GM12878 (cell line): Measurements from ENCODE around the gene IFNA2. TPM values are rescaled to one million over a fixed set of nuclear protein-coding genes. Genes with fewer than 3 reads are reported as not detected.

Experiments
- BCL3 ChIP-seq: IDR thresholded peaks from 2 replicates; pipeline ENCODE4 v1.6.1; 2011; ENCODE audit warnings: borderline replicate concordance, low read depth, mild to moderate bottlenecking, moderate library complexity, low read length; ENCODE audit not compliant: insufficient read depth, poor library complexity, severe bottlenecking
- BHLHE40 ChIP-seq, 2 experiments: fragments of 450-650 bp in 1 of 2; IDR thresholded peaks; 2 replicates each; pipeline ENCODE4 v1.6.1; 2011 to 2017; ENCODE audit warnings: low read depth in 2 of 2, borderline replicate concordance in 1 of 2, improper control_type of control experiment in 1 of 2, low read length in 1 of 2, mild to moderate bottlenecking in 1 of 2
- BRCA1 ChIP-seq: IDR thresholded peaks from 2 replicates; pipeline ENCODE4 v1.6.1; 2011; ENCODE audit warnings: low read depth, low read length, improper control_type of control experiment
- CHD1 ChIP-seq: IDR thresholded peaks from 2 replicates; pipeline ENCODE4 v1.6.1; 2012; ENCODE audit warnings: low read depth, low read length, improper control_type of control experiment
- CREB1 ChIP-seq: IDR thresholded peaks from 2 replicates; pipeline ENCODE4 v1.6.1; 2012; ENCODE audit warnings: low read depth, mild to moderate bottlenecking, inconsistent platforms
- ESRRA ChIP-seq: IDR thresholded peaks from 2 replicates; pipeline ENCODE4 v1.6.1; 2012; ENCODE audit warnings: mild to moderate bottlenecking, low read length, improper control_type of control experiment
- ETV6 ChIP-seq, 2 experiments: fragments of 450-650 bp in 1 of 2; IDR thresholded peaks in 1 of 2; conservative IDR thresholded peaks in 1 of 2; 2 replicates each; pipeline ENCODE4 v1.6.1; 2014; ENCODE audit warnings: antibody characterized with exemption in 1 of 2, borderline replicate concordance in 1 of 2, low read depth in 1 of 2, mild to moderate bottlenecking in 1 of 2, moderate library complexity in 1 of 2
- EZH2 ChIP-seq: IDR thresholded peaks from 2 replicates; pipeline ENCODE4 v1.6.1; 2012; ENCODE audit warnings: low read depth, mild to moderate bottlenecking, control low read depth, inconsistent platforms, low read length, borderline replicate concordance; ENCODE audit not compliant: control insufficient read depth
- FOS ChIP-seq: IDR thresholded peaks from 3 replicates; pipeline ENCODE4 v1.6.1; 2011; ENCODE audit warnings: borderline replicate concordance; ENCODE audit not compliant: insufficient read length; ENCODE audit errors: extremely low read depth
- FOXM1 ChIP-seq: IDR thresholded peaks from 2 replicates; pipeline ENCODE4 v1.6.1; 2012; ENCODE audit warnings: low read depth, mild to moderate bottlenecking, inconsistent platforms, low read length, moderate library complexity
- GATAD2B ChIP-seq: fragments of 450-650 bp; conservative IDR thresholded peaks from 2 replicates; pipeline ENCODE4 v1.6.1; 2017; ENCODE audit warnings: low read depth, mild to moderate bottlenecking, moderate library complexity
- HDGF ChIP-seq: fragments of 450-650 bp; IDR thresholded peaks from 2 replicates; pipeline ENCODE4 v1.6.1; 2016; ENCODE audit warnings: antibody characterized with exemption
- IKZF2 ChIP-seq, 2 experiments: fragments of 450-650 bp; IDR thresholded peaks; 2 replicates each; pipeline ENCODE4 v1.6.1; 2017; ENCODE audit warnings: mild to moderate bottlenecking in 2 of 2, moderate library complexity in 2 of 2
- JUND ChIP-seq: IDR thresholded peaks from 2 replicates; pipeline ENCODE4 v1.6.1; 2012; ENCODE audit warnings: low read depth, mild to moderate bottlenecking, low read length, improper control_type of control experiment, moderate library complexity
- KAT2A ChIP-seq: conservative IDR thresholded peaks from 2 replicates; pipeline ENCODE4 v1.6.1; 2011; ENCODE audit warnings: low read depth, low read length; ENCODE audit not compliant: control insufficient read depth
- NBN ChIP-seq: fragments of 450-650 bp; IDR thresholded peaks from 2 replicates; pipeline ENCODE4 v1.6.1; 2016
- POLR2A ChIP-seq: IDR thresholded peaks from 2 replicates; pipeline ENCODE4 v1.6.1; 2011; ENCODE audit warnings: low read depth, mild to moderate bottlenecking, low read length
- SMAD1 ChIP-seq: fragments of 450-650 bp; IDR thresholded peaks from 2 replicates; pipeline ENCODE4 v1.6.1; 2018; ENCODE audit warnings: mild to moderate bottlenecking, low read depth; ENCODE audit not compliant: partially characterized antibody
- SPI1 ChIP-seq: IDR thresholded peaks from 2 replicates; pipeline ENCODE4 v1.6.1; 2011; ENCODE audit warnings: low read depth, mild to moderate bottlenecking, low read length, moderate library complexity, borderline replicate concordance; ENCODE audit not compliant: insufficient read depth
- TAF1 ChIP-seq: IDR thresholded peaks from 2 replicates; pipeline ENCODE4 v1.6.1; 2011; ENCODE audit warnings: mild to moderate bottlenecking, low read depth, low read length, borderline replicate concordance
- YBX1 ChIP-seq: fragments of 450-650 bp; IDR thresholded peaks from 2 replicates; pipeline ENCODE4 v1.6.1; 2016; ENCODE audit warnings: antibody characterized with exemption
- ZNF274 ChIP-seq: IDR thresholded peaks from one replicate; pipeline ENCODE4 v1.8.0; 2011; ENCODE audit not compliant: insufficient read length, insufficient read depth
- ZNF622 ChIP-seq: fragments of 450-650 bp; IDR thresholded peaks from 2 replicates; pipeline ENCODE4 v1.6.1; 2017; ENCODE audit warnings: mild to moderate bottlenecking, inconsistent platforms
- polyA plus RNA-seq, 11 experiments: library from polyadenylated mRNA; depleted of rRNA in 4 of 11; unstranded in 6 of 11; stranded (reverse) in 5 of 11; fragments of >200 nt; fragmentation: Nextera tagmentation in 4 of 11; fragmentation: Illumina TruSeq in 1 of 11; extraction: Ambion mirVana in 4 of 11; extraction: Trizol in 1 of 11; gene quantifications; 1 replicate in 1 of 11; 2 replicates in 10 of 11; pipeline versions ENCODE4 v1.2.1 to v1.2.3, GENCODE V29; 2011 to 2016; ENCODE audit warnings: inconsistent platforms in 2 of 11, missing spikeins in 2 of 11, low read depth in 1 of 11
- total RNA-seq, 4 experiments: library from RNA; depleted of rRNA in 3 of 4; stranded (reverse); fragments of >200 nt in 3 of 4; fragmentation: Illumina TruSeq in 1 of 4; extraction: Trizol in 1 of 4; gene quantifications; 2 replicates each; pipeline versions ENCODE4 v1.2.1 to v1.2.3, GENCODE V29; 2013 to 2021
- TF ChIP-seq, protein P1 (sequence below): IDR thresholded peaks from 2 replicates; pipeline ENCODE4 v1.6.1; 2011; ENCODE audit warnings: low read depth, mild to moderate bottlenecking, low read length, moderate library complexity, borderline replicate concordance; ENCODE audit errors: extremely low read depth
- TF ChIP-seq, protein P2 (sequence below): fragments of 450-650 bp; IDR thresholded peaks from 2 replicates; pipeline ENCODE4 v1.6.1; 2018; ENCODE audit warnings: mild to moderate bottlenecking, low read depth, moderate library complexity; ENCODE audit not compliant: partially characterized antibody

IFNA2 gene
- total and polyA plus RNA-seq, 10 of the 15 experiments (the other 5 are each of a cell fraction or from before 2014, with no cell fraction given): 0.26 to 2.8 (median 0.66) TPM; not detected in 2

DNA sequence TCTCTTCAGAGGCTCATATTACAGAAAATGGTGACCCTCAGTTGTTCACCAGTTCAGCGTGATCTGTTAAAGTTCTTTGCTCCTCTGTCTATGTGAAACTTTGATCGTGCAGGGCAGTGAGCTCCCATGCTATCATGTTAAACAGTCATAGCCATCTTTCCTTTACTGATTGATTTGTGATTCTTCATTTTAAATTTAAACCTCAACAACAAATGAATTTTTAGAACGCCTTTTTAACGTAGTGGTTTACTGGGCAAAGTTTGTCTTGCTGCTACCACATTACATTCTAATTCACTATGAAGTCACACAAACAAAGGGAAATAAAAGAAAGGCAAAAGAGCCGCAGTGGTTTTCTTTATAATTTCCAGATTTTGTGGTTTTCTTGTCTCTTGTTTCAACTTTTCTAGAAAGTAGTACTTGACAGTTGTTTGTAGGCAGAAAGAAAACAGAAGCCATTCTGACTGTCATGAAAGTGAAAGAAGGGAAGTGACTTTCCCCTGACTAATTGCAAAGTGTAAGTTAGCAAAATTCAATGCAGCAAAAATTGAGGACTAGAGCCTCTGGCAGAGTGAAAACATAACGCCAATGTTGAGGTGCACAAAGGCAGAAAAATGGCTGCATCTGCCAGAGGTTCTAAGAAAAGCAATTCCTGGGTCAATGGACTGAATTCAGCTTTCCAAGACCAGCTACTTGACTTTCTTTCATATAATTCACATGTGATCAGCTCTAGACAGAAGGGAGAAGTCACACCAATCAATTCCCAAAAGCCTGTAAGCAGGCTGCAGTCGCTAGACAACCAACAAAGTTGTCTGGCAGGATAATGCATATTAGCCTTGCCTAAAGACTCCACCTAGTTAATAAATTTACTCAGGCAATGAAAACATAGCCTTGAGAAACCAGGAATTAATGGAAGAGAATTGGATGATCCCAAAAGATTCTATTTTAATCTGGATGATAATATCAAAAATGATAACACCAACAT is 27.4 kb downstream of the IFNA2 start (continued):
- no peak for TF ChIP-seq BCL3
- peak; percentile 85 to 87 for TF ChIP-seq IKZF2 (IDR thresholded peaks at IDR 0.05)
- TF ChIP-seq BHLHE40 (IDR thresholded peaks at IDR 0.05; ENCODE audit: borderline replicate concordance in 1 of 2, low read depth in 2 of 2, low read length in 1 of 2): peak in 1 of 2 experiments; percentile 10; a peak in 1 of 4 replicates
- TF ChIP-seq HDGF: no peak
- TF ChIP-seq, protein P1, sequence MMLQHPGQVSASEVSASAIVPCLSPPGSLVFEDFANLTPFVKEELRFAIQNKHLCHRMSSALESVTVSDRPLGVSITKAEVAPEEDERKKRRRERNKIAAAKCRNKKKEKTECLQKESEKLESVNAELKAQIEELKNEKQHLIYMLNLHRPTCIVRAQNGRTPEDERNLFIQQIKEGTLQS: no peak
- no peak for TF ChIP-seq TAF1
- no peak for TF ChIP-seq POLR2A
- 0 out of 4 replicates have a peak, but pooled peaks of 1 of the 2 experiments have one; percentile 46 for TF ChIP-seq ETV6 (conservative IDR thresholded peaks at IDR 0.05 in 1 of 2, IDR thresholded peaks at IDR 0.05 in 1 of 2; ENCODE audit: borderline replicate concordance in 1 of 2, low read depth in 1 of 2)
- TF ChIP-seq EZH2: no peak
- TF ChIP-seq YBX1: no peak
- no peak for TF ChIP-seq ZNF274
- no peak for TF ChIP-seq CHD1
- TF ChIP-seq FOS: no peak
- no peak for TF ChIP-seq KAT2A
- TF ChIP-seq NBN: peak; percentile 74; the same call in 1 of the 2 replicates
- TF ChIP-seq ESRRA: no peak
- peak; percentile 45; the same call in 1 of the 2 replicates for TF ChIP-seq CREB1
- peak; percentile 79 for TF ChIP-seq FOXM1
- no peak for TF ChIP-seq GATAD2B
- no peak for TF ChIP-seq JUND
- peak; percentile 97 for TF ChIP-seq SPI1
- TF ChIP-seq ZNF622: no peak
- TF ChIP-seq, protein P2, sequence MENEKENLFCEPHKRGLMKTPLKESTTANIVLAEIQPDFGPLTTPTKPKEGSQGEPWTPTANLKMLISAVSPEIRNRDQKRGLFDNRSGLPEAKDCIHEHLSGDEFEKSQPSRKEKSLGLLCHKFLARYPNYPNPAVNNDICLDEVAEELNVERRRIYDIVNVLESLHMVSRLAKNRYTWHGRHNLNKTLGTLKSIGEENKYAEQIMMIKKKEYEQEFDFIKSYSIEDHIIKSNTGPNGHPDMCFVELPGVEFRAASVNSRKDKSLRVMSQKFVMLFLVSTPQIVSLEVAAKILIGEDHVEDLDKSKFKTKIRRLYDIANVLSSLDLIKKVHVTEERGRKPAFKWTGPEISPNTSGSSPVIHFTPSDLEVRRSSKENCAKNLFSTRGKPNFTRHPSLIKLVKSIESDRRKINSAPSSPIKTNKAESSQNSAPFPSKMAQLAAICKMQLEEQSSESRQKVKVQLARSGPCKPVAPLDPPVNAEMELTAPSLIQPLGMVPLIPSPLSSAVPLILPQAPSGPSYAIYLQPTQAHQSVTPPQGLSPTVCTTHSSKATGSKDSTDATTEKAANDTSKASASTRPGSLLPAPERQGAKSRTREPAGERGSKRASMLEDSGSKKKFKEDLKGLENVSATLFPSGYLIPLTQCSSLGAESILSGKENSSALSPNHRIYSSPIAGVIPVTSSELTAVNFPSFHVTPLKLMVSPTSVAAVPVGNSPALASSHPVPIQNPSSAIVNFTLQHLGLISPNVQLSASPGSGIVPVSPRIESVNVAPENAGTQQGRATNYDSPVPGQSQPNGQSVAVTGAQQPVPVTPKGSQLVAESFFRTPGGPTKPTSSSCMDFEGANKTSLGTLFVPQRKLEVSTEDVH: no peak
- no peak for TF ChIP-seq BRCA1
- TF ChIP-seq SMAD1: no peak
